Body of pancreas (tissue), 4 donors: Measurements from ENCODE around the gene ARFIP2.

Experiments used
- CTCF ChIP-seq, 7 experiments: fragments of 450-650 bp in 4 of 7; fragments of 200-600 bp in 3 of 7; sonication (generic) in 3 of 7; IDR thresholded peaks; one replicate each; pipeline ENCODE4 v1.5.1; 2016 to 2019; ENCODE audit warnings: antibody characterized with exemption in 7 of 7
- POLR2A ChIP-seq, 3 donors: fragments of 450-650 bp; IDR thresholded peaks; one replicate each; pipeline ENCODE4 v1.6.1; 2016; ENCODE audit warnings: antibody characterized with exemption in 3 of 3, mild to moderate bottlenecking in 2 of 3

DNA sequence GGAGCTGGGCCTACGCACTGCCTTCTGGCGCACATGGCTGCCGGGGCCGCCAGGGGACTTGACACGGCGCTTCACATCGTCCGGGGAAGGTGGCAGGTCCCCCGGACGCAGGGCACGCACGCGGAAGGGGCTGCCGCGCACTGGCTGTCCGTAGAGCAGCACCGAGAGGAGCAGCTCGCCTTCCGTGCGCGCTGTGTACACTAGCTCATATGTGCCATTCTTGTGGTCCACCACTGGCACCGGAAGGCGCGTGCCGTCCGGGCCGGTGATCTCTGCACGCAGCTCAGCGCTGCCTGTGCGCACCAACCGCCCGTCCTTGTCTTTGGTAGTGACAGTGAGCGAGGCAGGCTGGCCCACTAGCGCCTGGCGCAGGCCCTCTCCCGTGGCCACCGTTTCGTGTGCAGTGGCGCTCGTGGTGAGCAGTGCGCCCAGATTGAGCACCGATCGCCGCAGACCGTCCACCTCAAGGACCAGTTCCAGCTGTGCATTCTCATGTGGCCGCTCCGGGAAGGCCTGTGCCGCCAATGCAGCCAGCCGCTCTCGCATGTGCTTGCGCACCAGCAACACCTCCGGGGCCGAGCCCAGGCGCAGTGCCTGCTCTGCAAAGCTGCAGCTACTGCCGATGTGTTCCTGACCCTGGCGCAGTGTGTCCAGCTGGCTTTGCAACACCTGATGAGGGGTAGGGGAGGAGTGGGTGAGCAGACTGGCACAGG lies 24.6 kb downstream of the ARFIP2 start:
- TF ChIP-seq POLR2A (IDR thresholded peaks at IDR 0.05): no peak
- no peak for TF ChIP-seq CTCF (IDR thresholded peaks at IDR 0.05)
